Stimulated activated CD8-positive, alpha-beta memory T cell treated with anti-CD3 and anti-CD28 coated beads, Interleukin-12 subunit alpha, Interleukin-12 subunit beta, amount 100 ng/mL, for 24 hours (primary cell): ENCODE measurements around the gene TRIM56.
"Not testable (repeated sequence)": the region's sequence is repeated elsewhere in the genome, so short reads cannot be mapped to it uniquely, and the experiment has no call there.

Experiments
- DNase-seq: peaks from one replicate; pipeline ENCODE4 v3.0.0-alpha.2; 2020; ENCODE audit errors: extremely low read depth

Gene TRIM56

DNA sequence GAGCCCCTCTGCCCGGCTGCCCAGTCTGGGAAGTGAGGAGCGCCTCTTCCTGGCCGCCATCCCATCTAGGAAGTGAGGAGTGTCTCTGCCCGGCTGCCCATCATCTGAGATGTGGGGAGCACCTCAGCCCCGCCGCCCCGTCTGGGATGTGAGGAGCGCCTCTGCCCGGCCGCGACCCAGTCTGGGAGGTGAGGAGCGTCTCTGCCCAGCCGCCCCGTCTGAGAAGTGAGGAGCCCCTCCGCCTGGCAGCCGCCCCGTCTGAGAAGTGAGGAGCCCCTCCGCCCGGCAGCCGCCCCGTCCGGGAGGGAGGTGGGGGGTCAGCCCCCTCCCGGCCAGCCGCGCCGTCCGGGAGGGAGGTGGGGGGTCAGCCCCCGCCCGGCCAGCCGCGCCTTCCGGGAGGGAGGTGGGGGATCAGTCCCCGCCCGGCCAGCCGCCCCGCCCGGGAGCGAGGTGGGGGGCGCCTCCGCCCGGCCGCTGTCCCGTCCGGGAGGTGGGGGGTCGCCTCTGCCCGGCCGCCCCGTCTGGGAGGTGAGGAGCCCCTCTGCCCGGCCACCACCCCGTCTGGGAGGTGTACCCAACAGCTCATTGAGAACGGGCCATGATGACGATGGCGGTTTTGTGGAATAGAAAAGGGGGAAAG is 7.1 kb downstream of the TRIM56 start:
- not testable (repeated sequence) for DNase-seq

DNA sequence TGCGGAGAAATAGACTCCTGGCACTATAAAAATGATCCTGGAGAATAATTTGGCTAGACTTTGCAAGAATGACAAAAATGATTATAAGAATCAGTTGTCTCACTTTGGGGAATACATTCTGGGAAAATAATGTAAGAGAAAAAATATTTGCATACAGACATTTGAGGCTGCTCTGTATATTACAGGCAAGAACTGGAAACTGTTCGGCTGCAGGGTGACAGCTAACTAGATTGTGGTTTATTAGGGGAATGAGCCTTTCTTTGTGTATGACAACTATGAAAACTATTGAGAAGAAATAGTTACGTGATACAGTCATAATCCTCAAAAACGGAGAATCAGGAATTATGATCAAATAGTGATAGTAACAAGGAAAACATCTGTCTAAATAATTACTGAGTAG is 8.6 kb downstream of the TRIM56 start:
- no peak for DNase-seq

DNA sequence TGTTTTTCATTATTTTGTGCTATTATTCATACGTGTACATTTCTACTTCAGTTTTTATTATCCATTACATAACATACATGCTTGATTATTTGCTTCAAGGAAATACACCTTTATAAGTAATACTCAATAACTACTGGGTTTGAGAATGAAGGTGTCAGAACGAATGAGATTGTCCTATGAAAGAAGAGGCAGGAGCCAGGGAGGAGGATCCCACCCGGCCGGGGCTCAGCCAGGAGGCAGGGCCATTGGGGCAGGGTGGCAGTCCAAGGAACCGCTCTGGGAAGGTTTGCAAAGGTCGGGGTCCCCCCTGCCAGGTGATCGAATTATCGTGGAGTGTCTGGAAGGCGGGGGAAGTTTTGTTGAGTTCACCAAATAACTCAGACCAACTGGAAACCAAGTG is 9.1 kb downstream of the TRIM56 start:
- no peak for DNase-seq

GRCh38 chr7:101094791-101095375 is 9.6 kb downstream of the TRIM56 start:
- no peak for DNase-seq

- no peak for DNase-seq
Measured at GRCh38 chr7:101096331-101096956, 11.2 kb downstream of the TRIM56 start.

DNA sequence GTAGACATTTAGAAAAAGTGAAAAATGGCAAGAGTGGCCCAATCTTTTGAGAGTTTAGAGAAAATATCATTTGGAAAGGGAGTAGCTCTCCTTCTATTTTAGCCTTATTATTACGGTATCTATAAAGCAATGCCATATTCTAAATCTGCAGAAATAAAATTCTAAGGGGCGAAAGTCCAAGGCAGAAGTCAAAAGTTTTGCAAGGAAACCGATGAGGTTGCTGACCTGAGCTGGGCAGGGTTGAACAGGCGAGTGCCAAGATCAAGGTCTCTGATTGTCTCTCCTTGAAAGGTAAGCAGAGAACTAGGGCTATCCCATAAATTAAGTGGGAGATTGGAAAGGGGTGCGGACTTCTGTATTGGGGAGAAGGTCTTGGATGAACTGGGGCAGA is 11.7 kb downstream of the TRIM56 start:
- no peak for DNase-seq

DNA sequence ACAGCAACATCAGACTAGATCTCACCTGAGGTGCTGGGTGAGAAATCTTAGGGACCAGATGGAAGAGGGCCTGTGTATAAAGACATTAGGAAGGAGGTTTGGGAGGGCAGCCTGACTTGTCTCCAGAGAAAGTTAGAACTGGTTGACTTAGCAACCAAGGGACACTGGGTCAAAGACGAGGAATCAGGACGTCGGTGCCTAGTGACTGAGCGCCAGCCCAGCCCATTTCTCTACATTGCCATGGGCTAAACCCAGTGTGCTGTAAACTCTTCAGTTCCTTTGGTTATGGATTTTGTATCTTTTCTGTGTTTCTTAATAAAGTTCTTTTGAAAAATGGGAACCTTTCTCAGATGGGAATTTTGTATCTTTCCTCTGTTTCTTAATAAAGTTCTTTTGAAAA is 12.3 kb downstream of the TRIM56 start:
- no peak for DNase-seq

GRCh38 chr7:101099969-101100781 is 14.9 kb downstream of the TRIM56 start:
- DNase-seq: peak; percentile 42

DNA sequence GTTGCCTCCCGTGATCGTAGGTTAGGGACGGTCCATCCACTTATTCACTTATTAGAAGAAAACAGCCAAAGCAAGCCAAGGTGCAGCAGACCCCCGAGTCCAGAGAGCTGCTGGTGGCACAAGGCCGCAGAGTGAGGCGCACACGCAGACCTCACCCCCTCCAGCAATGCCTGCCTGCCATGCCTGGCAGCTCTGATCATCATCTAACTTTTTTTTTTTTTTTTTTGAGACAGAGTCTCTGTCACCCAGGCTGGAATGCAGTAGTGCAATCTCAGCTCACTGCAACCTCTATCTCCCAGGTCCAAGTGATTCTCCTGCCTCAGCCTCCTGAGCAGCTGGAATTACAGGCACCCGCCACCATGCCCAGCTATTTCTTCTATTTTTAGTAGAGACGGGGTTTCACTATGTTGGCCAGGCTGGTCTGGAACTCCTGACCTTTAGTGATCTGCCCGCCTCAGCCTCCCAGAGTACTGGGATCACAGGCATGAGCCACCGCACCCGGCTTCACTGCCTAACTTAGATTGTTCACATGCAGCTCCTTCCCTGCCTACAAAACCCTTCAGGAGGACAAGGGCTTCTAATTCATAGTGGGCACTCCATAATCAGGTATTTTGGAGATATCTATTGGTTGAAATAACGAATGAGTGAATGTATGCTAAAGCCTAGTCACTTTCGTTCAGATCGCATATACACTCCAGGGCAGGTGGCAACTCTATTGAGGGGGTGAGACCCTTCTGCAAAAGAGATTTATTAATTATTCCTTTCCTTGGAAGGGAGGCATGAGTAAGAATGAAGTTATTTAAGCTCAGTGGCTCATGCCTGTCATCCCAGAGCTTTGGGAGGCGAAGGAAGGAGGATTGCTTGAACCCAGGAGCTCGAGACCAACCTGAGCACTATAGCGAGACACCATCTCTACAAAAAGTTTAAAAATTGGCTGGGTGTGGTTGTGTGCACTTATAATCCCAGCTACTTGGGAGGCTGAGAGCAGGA is 15.9 kb downstream of the TRIM56 start:
- no peak for DNase-seq

GRCh38 chr7:101102026-101102425 is 16.7 kb downstream of the TRIM56 start:
- DNase-seq: no peak

DNA sequence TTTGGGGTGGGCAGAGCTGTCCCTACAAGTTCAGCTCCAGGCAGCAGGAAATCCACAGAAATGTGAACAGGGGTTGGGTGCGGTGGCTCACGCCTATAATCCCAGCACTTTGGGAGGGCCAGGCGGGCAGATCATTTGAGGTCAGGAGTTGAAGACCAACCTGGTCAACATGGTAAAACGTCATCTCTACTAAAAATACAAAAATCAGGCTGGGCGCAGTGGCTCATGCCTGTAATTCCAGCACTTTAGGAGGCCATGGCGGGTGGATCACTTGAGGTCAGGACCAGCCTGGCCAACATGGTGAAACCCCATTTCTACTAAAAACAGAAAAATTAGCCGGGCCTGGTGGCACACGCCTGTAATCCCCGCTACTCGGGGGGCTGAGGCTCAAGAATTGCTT is 18.4 kb downstream of the TRIM56 start:
- not testable (repeated sequence) for DNase-seq

- no peak for DNase-seq
Measured at GRCh38 chr7:101104193-101104713, 19.0 kb downstream of the TRIM56 start.

DNA sequence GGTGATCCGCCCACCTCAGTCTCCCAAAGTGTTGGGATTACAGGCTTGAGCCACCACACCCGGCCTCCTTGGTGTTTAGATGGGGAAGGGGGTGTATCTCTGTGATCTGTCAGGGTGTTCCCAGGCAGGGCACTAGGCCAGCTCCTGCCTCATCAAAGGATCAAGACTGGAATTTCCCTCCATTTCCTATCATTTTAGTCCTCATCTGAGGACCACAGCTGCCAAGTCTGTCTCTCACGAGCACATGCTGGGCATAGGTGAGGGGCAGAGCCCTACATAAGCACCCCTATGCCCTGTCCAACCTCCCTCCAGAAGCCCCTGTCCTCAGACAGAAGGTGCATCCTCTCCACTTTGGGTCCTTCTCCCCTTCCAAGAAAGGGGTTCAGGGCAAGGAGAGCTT is 19.5 kb downstream of the TRIM56 start:
- DNase-seq: no peak

DNA sequence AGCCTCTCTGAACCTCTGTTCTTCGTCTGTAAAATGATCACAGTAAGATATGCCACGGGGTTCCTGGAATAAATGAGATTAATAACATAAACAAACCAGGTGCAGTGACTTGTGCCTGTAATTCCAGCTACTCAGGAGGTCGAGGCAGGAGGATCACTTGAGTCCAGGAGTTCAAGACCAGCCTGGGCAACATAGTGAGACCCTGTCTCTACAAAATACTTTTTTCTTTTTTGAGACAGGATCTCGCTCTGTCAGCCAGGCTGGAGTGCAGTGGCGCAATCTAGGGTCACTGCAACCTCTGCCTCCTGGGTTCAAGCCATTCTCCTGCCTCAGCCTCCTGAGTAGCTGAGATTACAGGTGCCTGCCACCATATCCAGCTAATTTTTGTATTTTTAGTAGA is 20.0 kb downstream of the TRIM56 start:
- DNase-seq: not testable (repeated sequence)

- DNase-seq: no peak
Measured at GRCh38 chr7:101106386-101106785, 21.1 kb downstream of the TRIM56 start.

GRCh38 chr7:101108330-101108857 is 23.1 kb downstream of the TRIM56 start:
- DNase-seq: no peak

- no peak for DNase-seq
Measured at GRCh38 chr7:101108961-101109360, 23.7 kb downstream of the TRIM56 start.

- DNase-seq: no peak
Measured at GRCh38 chr7:101109368-101109767, 24.1 kb downstream of the TRIM56 start.

DNA sequence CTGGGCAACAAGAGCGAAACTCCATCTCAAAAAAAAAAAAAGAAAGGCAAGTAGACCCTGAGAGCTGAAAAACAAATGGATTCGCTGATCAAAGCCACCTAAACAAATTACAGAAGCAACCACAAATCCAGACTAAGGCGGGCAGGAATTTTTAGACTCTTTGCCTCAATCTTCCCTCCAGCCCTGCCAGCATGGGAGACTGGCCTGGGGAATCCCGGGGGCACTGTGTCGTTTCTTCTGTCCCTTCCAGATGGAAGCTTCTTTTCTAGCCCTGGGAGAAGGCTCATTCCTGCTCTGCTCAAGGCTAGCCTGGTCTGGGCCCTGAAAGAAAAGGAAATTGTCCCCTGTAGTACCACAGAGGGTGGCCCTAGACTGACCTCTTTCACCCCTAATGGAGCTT is 26.0 kb downstream of the TRIM56 start:
- no peak for DNase-seq

DNA sequence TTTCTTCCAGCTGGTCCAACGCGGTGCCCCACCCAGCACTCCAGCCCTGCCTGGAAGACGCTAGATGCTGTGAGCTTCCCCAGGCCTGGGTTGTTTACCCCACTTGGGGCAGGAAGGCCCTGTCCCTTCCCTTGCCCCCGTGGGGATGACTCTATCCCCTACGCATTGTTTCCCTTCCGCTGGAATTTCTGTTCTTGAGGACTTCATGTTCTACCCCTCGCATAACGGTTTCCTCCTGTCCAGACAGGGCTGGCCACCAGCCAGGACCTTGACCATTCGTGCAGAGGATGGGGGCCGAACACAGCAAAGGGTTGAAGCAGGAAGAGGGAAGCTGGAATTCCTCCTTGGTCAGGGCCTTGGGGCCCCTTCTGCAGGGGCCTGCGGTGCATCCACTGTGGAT is 27.0 kb downstream of the TRIM56 start:
- DNase-seq: no peak

DNA sequence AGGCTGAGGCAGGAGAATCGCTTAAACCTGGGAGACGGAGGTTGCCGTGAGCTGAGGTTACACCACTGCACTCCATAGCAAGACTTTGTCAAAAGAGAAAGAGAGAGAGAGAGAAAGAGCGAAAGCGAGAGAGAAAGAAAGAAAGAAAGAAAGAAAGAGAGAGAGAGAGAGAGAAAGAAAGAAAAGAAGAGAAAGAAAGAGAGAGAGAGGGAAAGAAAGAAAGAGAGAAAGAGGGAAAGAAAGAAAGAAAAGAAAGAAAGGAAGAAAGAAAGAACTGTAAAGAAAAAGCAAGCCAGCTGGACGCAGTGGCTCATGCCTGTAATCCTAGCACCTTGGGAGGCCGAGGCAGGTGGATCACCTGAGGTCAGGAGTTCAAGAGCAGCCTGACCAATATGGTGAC is 27.9 kb downstream of the TRIM56 start:
- DNase-seq: not testable (repeated sequence)
